Neural cell (in vitro differentiated cells): ENCODE data around the gene AVPI1. TPM values are rescaled to one million over a fixed set of nuclear protein-coding genes. Genes with fewer than 3 reads are reported as not detected.
"Not testable (repeated sequence)": the region's sequence is repeated elsewhere in the genome, so short reads cannot be mapped to it uniquely, and the experiment has no call there.

Experiments
- H2AFZ ChIP-seq: fragments of 200-600, 300-800 bp; sonication (generic), shearing (Covaris generic); 2 replicates; pipeline ENCODE4 v1.6.0; 2014; ENCODE audit warnings: low read depth, mild to moderate bottlenecking, antibody characterized with exemption, low read length, moderate library complexity
- H3F3A ChIP-seq: fragments of 200-600 bp; shearing (Covaris generic); 2 replicates; pipeline ENCODE4 v1.6.1; 2016; ENCODE audit warnings: mild to moderate bottlenecking, moderate library complexity, mixed read lengths, antibody characterized with exemption, low read length; ENCODE audit not compliant: insufficient read depth, poor library complexity, severe bottlenecking
- H3K27ac ChIP-seq: fragments of 200-600, 300-800 bp; sonication (generic), shearing (Covaris generic); 2 replicates; pipeline ENCODE4 v1.5.1; 2014; ENCODE audit warnings: mild to moderate bottlenecking, low read length, moderate library complexity
- H3K27me3 ChIP-seq: fragments of 300-800, 200-600 bp; sonication (generic), shearing (Covaris generic); 2 replicates; pipeline ENCODE4 v1.6.0; 2014; ENCODE audit warnings: mild to moderate bottlenecking, low read depth, low read length, moderate library complexity; ENCODE audit not compliant: insufficient read depth
- H3K36me3 ChIP-seq: fragments of 300-800, 200-600 bp; sonication (generic), shearing (Covaris generic); 2 replicates; pipeline ENCODE4 v1.5.1; 2014; ENCODE audit warnings: mild to moderate bottlenecking, antibody characterized with exemption, low read length, moderate library complexity; ENCODE audit not compliant: insufficient read depth
- H3K4me2 ChIP-seq: fragments of 300-800, 200-600 bp; sonication (generic), shearing (Covaris generic); 2 replicates; pipeline ENCODE4 v1.6.0; 2014; ENCODE audit warnings: mild to moderate bottlenecking, low read length
- H3K4me3 ChIP-seq: fragments of 300-800, 200-600 bp; sonication (generic), shearing (Covaris generic); 2 replicates; pipeline ENCODE4 v1.5.1; 2014; ENCODE audit warnings: mild to moderate bottlenecking, low read length, moderate library complexity
- H3K79me2 ChIP-seq: fragments of 200-600 bp; shearing (Covaris generic); replicated peaks from 2 replicates; pipeline ENCODE4 v1.6.0; 2014; ENCODE audit warnings: mild to moderate bottlenecking, low read length, moderate library complexity; ENCODE audit not compliant: insufficient read depth
- H3K9ac ChIP-seq: fragments of 300-800, 200-600 bp; sonication (generic), shearing (Covaris generic); 2 replicates; pipeline ENCODE4 v1.6.1; 2016; ENCODE audit warnings: mild to moderate bottlenecking, low read length, mixed read lengths
- H3K9me2 ChIP-seq: fragments of 200-600 bp; shearing (Covaris generic); 2 replicates; pipeline ENCODE4 v1.6.1; 2016; ENCODE audit warnings: mild to moderate bottlenecking, low read length, mixed read lengths; ENCODE audit not compliant: insufficient read depth
- H3K9me3 ChIP-seq: fragments of 200-600, 300-800 bp; sonication (generic), shearing (Covaris generic); 2 replicates; pipeline ENCODE4 v1.6.1; 2016; ENCODE audit warnings: mild to moderate bottlenecking, mixed run types, low read length, moderate library complexity, mixed read lengths
- H4K20me1 ChIP-seq: fragments of 200-600 bp; shearing (Covaris generic); 2 replicates; pipeline ENCODE4 v1.6.1; 2016; ENCODE audit warnings: mild to moderate bottlenecking, mixed run types; ENCODE audit not compliant: insufficient read depth
- CTCF ChIP-seq: fragments of 450-650 bp; IDR thresholded peaks from 2 replicates; pipeline ENCODE4 v1.5.1; 2014; ENCODE audit warnings: antibody characterized with exemption, mild to moderate bottlenecking, moderate library complexity; ENCODE audit not compliant: poor library complexity, severe bottlenecking
- EP300 ChIP-seq: fragments of 450-650 bp; conservative IDR thresholded peaks from 2 replicates; pipeline ENCODE4 v1.6.1; 2014; ENCODE audit warnings: antibody characterized with exemption, mild to moderate bottlenecking, moderate library complexity; ENCODE audit not compliant: poor library complexity, severe bottlenecking
- EZH2 ChIP-seq: fragments of 200-600, 300-800 bp; shearing (Covaris generic), sonication (generic); IDR thresholded peaks from 2 replicates; pipeline ENCODE4 v1.6.1; 2014; ENCODE audit warnings: antibody characterized with exemption, low read length, borderline replicate concordance, mild to moderate bottlenecking; ENCODE audit not compliant: insufficient read depth, poor library complexity, severe bottlenecking
- MXI1 ChIP-seq: fragments of 450-650 bp; conservative IDR thresholded peaks from 2 replicates; pipeline ENCODE4 v1.6.1; 2014; ENCODE audit warnings: antibody characterized with exemption, mild to moderate bottlenecking; ENCODE audit not compliant: poor library complexity, severe bottlenecking
- POLR2AphosphoS5 ChIP-seq: IDR thresholded peaks from 2 replicates; pipeline ENCODE4 v1.6.1; 2012
- RAD21 ChIP-seq: fragments of 450-650 bp; conservative IDR thresholded peaks from 2 replicates; pipeline ENCODE4 v1.6.1; 2014; ENCODE audit warnings: antibody characterized with exemption, mild to moderate bottlenecking, moderate library complexity
- REST ChIP-seq: IDR thresholded peaks from 2 replicates; pipeline ENCODE4 v1.6.1; 2012; ENCODE audit warnings: borderline replicate concordance
- SMC3 ChIP-seq: fragments of 450-650 bp; conservative IDR thresholded peaks from 2 replicates; pipeline ENCODE4 v1.6.1; 2014; ENCODE audit warnings: antibody characterized with exemption, mild to moderate bottlenecking, moderate library complexity; ENCODE audit not compliant: poor library complexity
- TAF1 ChIP-seq: IDR thresholded peaks from 2 replicates; pipeline ENCODE4 v1.6.1; 2012; ENCODE audit warnings: low read depth
- polyA plus RNA-seq: library from polyadenylated mRNA; depleted of rRNA; stranded (reverse); fragments of >200 nt; gene quantifications from 2 replicates; pipeline ENCODE4 v1.2.3, GENCODE V29; 2014

The AVPI1 gene
- polyA plus RNA-seq, 1 donor from 2014 or later, result 1.3 TPM

- Histone ChIP-seq H3K27me3 (no peaks in the 10 kb centered on the region), H3K79me2 (no peaks in the 10 kb centered on the region), H3K9me2 (no peaks in the 10 kb centered on the region), H3F3A (peaks cover 6% of the 10 kb centered on the region), H3K9ac (no peak overlapping the region), H3K36me3 (no peaks in the 10 kb centered on the region), H4K20me1 (no peaks in the 10 kb centered on the region), H3K4me3 (no peak overlapping the region), H3K4me2 (no peak overlapping the region), H3K9me3 (no peaks in the 10 kb centered on the region), H3K27ac (no peak overlapping the region), H2AFZ (no peak overlapping the region)
- no peak for TF ChIP-seq SMC3
- no peak for TF ChIP-seq EP300
- no peak for TF ChIP-seq TAF1
- no peak for TF ChIP-seq MXI1
These were observed 1.6 kb downstream of the AVPI1 start for GRCh38 chr10:97685395-97685958.

GRCh38 chr10:97684866-97685394 is 2.1 kb downstream of the AVPI1 start:
- peaks cover 6% of the 10 kb centered on the region for H3F3A ChIP-seq
- TF ChIP-seq SMC3 (no peak), TAF1 (no peak), POLR2AphosphoS5 (no peak), REST (no peak), MXI1 (no peak), RAD21 (no peak), EZH2 (no peak), EP300 (no peak), CTCF (no peak)
- H4K20me1 ChIP-seq, result no peaks in the 10 kb centered on the region
- no peak overlapping the region for H2AFZ ChIP-seq
- no peak overlapping the region for H3K27ac ChIP-seq
- H3K4me2 ChIP-seq, result no peak overlapping the region
- no peak overlapping the region for H3K9ac ChIP-seq
- no peaks in the 10 kb centered on the region for H3K9me2 ChIP-seq
- H3K36me3 ChIP-seq, result no peaks in the 10 kb centered on the region
- no peaks in the 10 kb centered on the region for H3K27me3 ChIP-seq
- no peaks in the 10 kb centered on the region for H3K9me3 ChIP-seq
- no peaks in the 10 kb centered on the region for H3K79me2 ChIP-seq
- no peak overlapping the region for H3K4me3 ChIP-seq

- not testable (repeated sequence) for H3F3A ChIP-seq, H3K4me3 ChIP-seq, H3K9ac ChIP-seq, H2AFZ ChIP-seq, H3K27me3 ChIP-seq, H3K79me2 ChIP-seq, H3K4me2 ChIP-seq, H3K9me3 ChIP-seq, H3K36me3 ChIP-seq, H3K9me2 ChIP-seq, H3K27ac ChIP-seq, H4K20me1 ChIP-seq
These were observed 2.7 kb downstream of the AVPI1 start for GRCh38 chr10:97684368-97684713.
